Liver (tissue), 9 donors: ENCODE data around the gene PALLD. TPM values are rescaled to one million over a fixed set of nuclear protein-coding genes. Genes with fewer than 3 reads are reported as not detected.

Source experiments
- DNase-seq: peaks from one replicate; pipeline ENCODE4 v3.0.0-alpha.2; 2017; ENCODE audit warnings: low spot score
- H3K27ac ChIP-seq, 2 donors: one replicate each; pipeline ENCODE4 v1.7.0; 2013; ENCODE audit warnings: inconsistent platforms in 2 of 2, low read length in 2 of 2, control low read depth in 1 of 2, low read depth in 1 of 2, mild to moderate bottlenecking in 1 of 2
- H3K27me3 ChIP-seq, 4 donors: one replicate each; pipeline versions ENCODE4 v1.6.1 to v1.7.0; 2013; ENCODE audit warnings: low read length in 3 of 4, inconsistent platforms in 1 of 4, mild to moderate bottlenecking in 1 of 4, moderate library complexity in 1 of 4; ENCODE audit not compliant: control insufficient read depth in 4 of 4, insufficient read depth in 4 of 4
- H3K36me3 ChIP-seq, 4 donors: one replicate each; pipeline versions ENCODE4 v1.6.1 to v1.7.0; 2013; ENCODE audit warnings: low read length in 3 of 4, mild to moderate bottlenecking in 3 of 4, low read depth in 1 of 4, moderate library complexity in 1 of 4; ENCODE audit not compliant: control insufficient read depth in 4 of 4, insufficient read depth in 3 of 4
- H3K4me1 ChIP-seq, 4 donors: one replicate each; pipeline versions ENCODE4 v1.6.1 to v1.7.0; 2013; ENCODE audit warnings: low read length in 3 of 4, mild to moderate bottlenecking in 3 of 4, moderate library complexity in 1 of 4; ENCODE audit not compliant: control insufficient read depth in 4 of 4, insufficient read depth in 4 of 4
- H3K4me3 ChIP-seq, 3 donors: one replicate each; pipeline versions ENCODE4 v1.6.1 to v1.7.0; 2013; ENCODE audit warnings: low read length in 3 of 3, control low read depth in 1 of 3, low read depth in 1 of 3, mild to moderate bottlenecking in 1 of 3
- H3K9ac ChIP-seq, 2 donors: one replicate each; pipeline ENCODE4 v1.7.0; 2013; ENCODE audit warnings: low read length in 2 of 2, mild to moderate bottlenecking in 2 of 2, moderate library complexity in 2 of 2, control low read depth in 1 of 2, low read depth in 1 of 2
- H3K9me3 ChIP-seq, 4 donors: one replicate each; pipeline versions ENCODE4 v1.6.1 to v1.7.0; 2013; ENCODE audit warnings: low read length in 3 of 4; ENCODE audit not compliant: control insufficient read depth in 4 of 4
- EGR1 ChIP-seq, 2 donors: IDR thresholded peaks; 2 replicates each; pipeline ENCODE4 v1.6.1; 2016 to 2018; ENCODE audit warnings: antibody characterized with exemption in 2 of 2, low read depth in 2 of 2
- FOXA1 ChIP-seq: IDR thresholded peaks from 2 replicates; pipeline ENCODE4 v1.6.1; 2016; ENCODE audit warnings: antibody characterized with exemption
- FOXA2 ChIP-seq: IDR thresholded peaks from 2 replicates; pipeline ENCODE4 v1.6.1; 2016; ENCODE audit warnings: antibody characterized with exemption
- GABPA ChIP-seq, 2 donors: IDR thresholded peaks in 1 of 2; conservative IDR thresholded peaks in 1 of 2; 2 replicates each; pipeline ENCODE4 v1.6.1; 2016; ENCODE audit warnings: antibody characterized with exemption in 2 of 2, mild to moderate bottlenecking in 1 of 2, moderate library complexity in 1 of 2
- HNF4G ChIP-seq: IDR thresholded peaks from 2 replicates; pipeline ENCODE4 v1.6.1; 2016; ENCODE audit warnings: antibody characterized with exemption
- JUND ChIP-seq, 2 donors: IDR thresholded peaks; 2 replicates each; pipeline ENCODE4 v1.6.1; 2016; ENCODE audit warnings: antibody characterized with exemption in 2 of 2
- MAX ChIP-seq: IDR thresholded peaks from 2 replicates; pipeline ENCODE4 v1.6.1; 2016; ENCODE audit warnings: antibody characterized with exemption
- NR2F2 ChIP-seq: IDR thresholded peaks from 2 replicates; pipeline ENCODE4 v1.6.1; 2016; ENCODE audit warnings: antibody characterized with exemption
- RAD21 ChIP-seq, 2 donors: IDR thresholded peaks; 2 replicates each; pipeline ENCODE4 v1.6.1; 2016; ENCODE audit warnings: antibody characterized with exemption in 2 of 2, mild to moderate bottlenecking in 2 of 2
- REST ChIP-seq: IDR thresholded peaks from 2 replicates; pipeline ENCODE4 v1.6.1; 2016; ENCODE audit warnings: antibody characterized with exemption, mild to moderate bottlenecking
- RXRA ChIP-seq, 2 donors: IDR thresholded peaks; 2 replicates each; pipeline ENCODE4 v1.6.1; 2017 to 2018; ENCODE audit warnings: antibody characterized with exemption in 2 of 2, mild to moderate bottlenecking in 1 of 2
- SP1 ChIP-seq: IDR thresholded peaks from 2 replicates; pipeline ENCODE4 v1.6.1; 2018; ENCODE audit warnings: antibody characterized with exemption, mild to moderate bottlenecking
- TAF1 ChIP-seq: conservative IDR thresholded peaks from 2 replicates; pipeline ENCODE4 v1.6.1; 2016; ENCODE audit warnings: antibody characterized with exemption, mild to moderate bottlenecking
- YY1 ChIP-seq: IDR thresholded peaks from 2 replicates; pipeline ENCODE4 v1.6.1; 2016; ENCODE audit warnings: antibody characterized with exemption, mild to moderate bottlenecking
- WGBS: extraction: QIAGEN DNeasy Blood & Tissue Kit; methylation state at CpG from one replicate; pipeline ENCODE4 v1.1.7; 2013; 5-methylcytosine and 5-hydroxymethylcytosine counted together
- polyA plus RNA-seq, 2 donors: library from polyadenylated mRNA; stranded (reverse) in 1 of 2; unstranded in 1 of 2; fragments of 200-250 nt in 1 of 2; fragments of >200 nt in 1 of 2; fragmentation: Nextera tagmentation in 1 of 2; extraction: Ambion mirVana in 1 of 2; gene quantifications; one replicate each; pipeline versions ENCODE4 v1.2.1 to v1.2.3, GENCODE V29; 2013 to 2015
- total RNA-seq, 2 donors: library from RNA; depleted of rRNA; stranded (reverse); fragments of >200 nt; gene quantifications; one replicate each; pipeline ENCODE4 v1.2.3, GENCODE V29; 2014
- TF ChIP-seq, protein P1 (sequence below): fragments of 150-350 bp; IDR thresholded peaks from 2 replicates; pipeline ENCODE4 v1.5.1; 2017; ENCODE audit warnings: improper control_type of control experiment, low read depth, low read length; ENCODE audit not compliant: missing input control
- TF ChIP-seq, protein P2 (sequence below): IDR thresholded peaks from 2 replicates; pipeline ENCODE4 v1.6.1; 2016; ENCODE audit warnings: antibody characterized with exemption
- donor health status: healthy.
- donor health status: healthy.
- donor health status: healthy.
- donor health status: healthy.
- donor health status: healthy.

Gene PALLD
- total and polyA plus RNA-seq, 4 donors = 9.0 to 26.3 (median 14.7) TPM

DNA sequence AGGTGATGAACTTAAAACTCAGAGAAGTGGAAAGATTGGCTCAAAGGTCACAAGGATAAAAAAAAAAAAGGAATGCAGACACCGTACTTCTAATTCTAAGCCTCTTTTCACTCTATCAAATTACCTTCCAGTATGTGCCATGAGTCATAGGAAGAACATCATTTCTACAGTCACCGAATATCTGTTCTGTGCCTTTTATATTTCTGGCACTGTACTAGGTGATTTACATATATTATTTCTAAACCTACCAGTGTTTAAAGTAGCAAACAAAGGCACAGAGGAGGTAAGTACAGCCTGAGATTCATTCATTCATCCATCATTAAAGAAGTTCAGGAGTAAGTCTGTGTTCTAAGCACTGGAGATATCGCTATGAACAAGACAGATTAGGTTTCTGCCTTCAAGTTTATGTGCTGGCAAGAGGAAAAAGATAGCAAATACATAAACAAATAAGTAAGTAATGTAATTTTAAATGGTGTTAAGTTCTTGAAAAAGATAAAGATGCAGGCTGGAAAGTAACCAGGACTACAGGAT, 65.3 kb downstream of the PALLD start:
- no peak overlapping the region for H3K4me3 ChIP-seq
- H3K36me3 ChIP-seq = no peaks in the 10 kb centered on the region
- H3K4me1 ChIP-seq = no peaks in the 10 kb centered on the region
- no peaks in the 10 kb centered on the region for H3K9me3 ChIP-seq
- 71% methylated on average over 3 of the region's 3 CpGs for WGBS
- no peak overlapping the region for H3K9ac ChIP-seq
- TF ChIP-seq REST (no peak), MAX (no peak), YY1 (no peak), GABPA (IDR thresholded peaks at IDR 0.05 in 1 of 2, conservative IDR thresholded peaks at IDR 0.05 in 1 of 2) (no peak), FOXA2 (no peak), TAF1 (no peak), EGR1 (IDR thresholded peaks at IDR 0.05; ENCODE audit: low read depth in 2 of 2) (no peak), HNF4G (no peak), RAD21 (IDR thresholded peaks at IDR 0.05) (no peak), NR2F2 (no peak), JUND (IDR thresholded peaks at IDR 0.05) (no peak), FOXA1 (no peak), SP1 (no peak), RXRA (IDR thresholded peaks at IDR 0.05) (no peak)
- TF ChIP-seq, protein P1, sequence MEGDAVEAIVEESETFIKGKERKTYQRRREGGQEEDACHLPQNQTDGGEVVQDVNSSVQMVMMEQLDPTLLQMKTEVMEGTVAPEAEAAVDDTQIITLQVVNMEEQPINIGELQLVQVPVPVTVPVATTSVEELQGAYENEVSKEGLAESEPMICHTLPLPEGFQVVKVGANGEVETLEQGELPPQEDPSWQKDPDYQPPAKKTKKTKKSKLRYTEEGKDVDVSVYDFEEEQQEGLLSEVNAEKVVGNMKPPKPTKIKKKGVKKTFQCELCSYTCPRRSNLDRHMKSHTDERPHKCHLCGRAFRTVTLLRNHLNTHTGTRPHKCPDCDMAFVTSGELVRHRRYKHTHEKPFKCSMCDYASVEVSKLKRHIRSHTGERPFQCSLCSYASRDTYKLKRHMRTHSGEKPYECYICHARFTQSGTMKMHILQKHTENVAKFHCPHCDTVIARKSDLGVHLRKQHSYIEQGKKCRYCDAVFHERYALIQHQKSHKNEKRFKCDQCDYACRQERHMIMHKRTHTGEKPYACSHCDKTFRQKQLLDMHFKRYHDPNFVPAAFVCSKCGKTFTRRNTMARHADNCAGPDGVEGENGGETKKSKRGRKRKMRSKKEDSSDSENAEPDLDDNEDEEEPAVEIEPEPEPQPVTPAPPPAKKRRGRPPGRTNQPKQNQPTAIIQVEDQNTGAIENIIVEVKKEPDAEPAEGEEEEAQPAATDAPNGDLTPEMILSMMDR = no peak
- TF ChIP-seq, protein P2, sequence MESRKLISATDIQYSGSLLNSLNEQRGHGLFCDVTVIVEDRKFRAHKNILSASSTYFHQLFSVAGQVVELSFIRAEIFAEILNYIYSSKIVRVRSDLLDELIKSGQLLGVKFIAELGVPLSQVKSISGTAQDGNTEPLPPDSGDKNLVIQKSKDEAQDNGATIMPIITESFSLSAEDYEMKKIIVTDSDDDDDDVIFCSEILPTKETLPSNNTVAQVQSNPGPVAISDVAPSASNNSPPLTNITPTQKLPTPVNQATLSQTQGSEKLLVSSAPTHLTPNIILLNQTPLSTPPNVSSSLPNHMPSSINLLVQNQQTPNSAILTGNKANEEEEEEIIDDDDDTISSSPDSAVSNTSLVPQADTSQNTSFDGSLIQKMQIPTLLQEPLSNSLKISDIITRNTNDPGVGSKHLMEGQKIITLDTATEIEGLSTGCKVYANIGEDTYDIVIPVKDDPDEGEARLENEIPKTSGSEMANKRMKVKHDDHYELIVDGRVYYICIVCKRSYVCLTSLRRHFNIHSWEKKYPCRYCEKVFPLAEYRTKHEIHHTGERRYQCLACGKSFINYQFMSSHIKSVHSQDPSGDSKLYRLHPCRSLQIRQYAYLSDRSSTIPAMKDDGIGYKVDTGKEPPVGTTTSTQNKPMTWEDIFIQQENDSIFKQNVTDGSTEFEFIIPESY = no peak
- no peaks in the 10 kb centered on the region for H3K27me3 ChIP-seq
- no peak for DNase-seq
- no peak overlapping the region for H3K27ac ChIP-seq

- Histone ChIP-seq H3K36me3 (no peaks in the 10 kb centered on the region), H3K4me3 (no peak overlapping the region), H3K9ac (no peak overlapping the region), H3K27me3 (no peaks in the 10 kb centered on the region), H3K4me1 (no peaks in the 10 kb centered on the region), H3K27ac (no peak overlapping the region), H3K9me3 (no peaks in the 10 kb centered on the region)
- DNase-seq = no peak
- 90% methylated on average over 3 of the region's 3 CpGs for WGBS
- TF ChIP-seq FOXA2 (no peak), NR2F2 (no peak)
Observed at GRCh38 chr4:168564023-168564422, 67.2 kb downstream of the PALLD start.
